Stimulated activated CD4-positive, alpha-beta T cell treated with anti-CD3 and anti-CD28 coated beads, Interleukin-2, amount 100 ng/mL, for 24 hours (primary cell): ENCODE data around the gene LRRC61.
A peak's percentile ranks its signal among the peaks of the same experiment; 100 is the strongest.
"Not testable (repeated sequence)": the region's sequence is repeated elsewhere in the genome, so short reads cannot be mapped to it uniquely, and the experiment has no call there.

Experiments
- DNase-seq, 2 donors: peaks; one replicate each; pipeline ENCODE4 v3.0.0-alpha.2; 2020

Gene LRRC61, protein sequence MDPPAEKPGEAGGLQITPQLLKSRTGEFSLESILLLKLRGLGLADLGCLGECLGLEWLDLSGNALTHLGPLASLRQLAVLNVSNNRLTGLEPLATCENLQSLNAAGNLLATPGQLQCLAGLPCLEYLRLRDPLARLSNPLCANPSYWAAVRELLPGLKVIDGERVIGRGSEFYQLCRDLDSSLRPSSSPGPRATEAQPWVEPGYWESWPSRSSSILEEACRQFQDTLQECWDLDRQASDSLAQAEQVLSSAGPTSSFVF

DNA sequence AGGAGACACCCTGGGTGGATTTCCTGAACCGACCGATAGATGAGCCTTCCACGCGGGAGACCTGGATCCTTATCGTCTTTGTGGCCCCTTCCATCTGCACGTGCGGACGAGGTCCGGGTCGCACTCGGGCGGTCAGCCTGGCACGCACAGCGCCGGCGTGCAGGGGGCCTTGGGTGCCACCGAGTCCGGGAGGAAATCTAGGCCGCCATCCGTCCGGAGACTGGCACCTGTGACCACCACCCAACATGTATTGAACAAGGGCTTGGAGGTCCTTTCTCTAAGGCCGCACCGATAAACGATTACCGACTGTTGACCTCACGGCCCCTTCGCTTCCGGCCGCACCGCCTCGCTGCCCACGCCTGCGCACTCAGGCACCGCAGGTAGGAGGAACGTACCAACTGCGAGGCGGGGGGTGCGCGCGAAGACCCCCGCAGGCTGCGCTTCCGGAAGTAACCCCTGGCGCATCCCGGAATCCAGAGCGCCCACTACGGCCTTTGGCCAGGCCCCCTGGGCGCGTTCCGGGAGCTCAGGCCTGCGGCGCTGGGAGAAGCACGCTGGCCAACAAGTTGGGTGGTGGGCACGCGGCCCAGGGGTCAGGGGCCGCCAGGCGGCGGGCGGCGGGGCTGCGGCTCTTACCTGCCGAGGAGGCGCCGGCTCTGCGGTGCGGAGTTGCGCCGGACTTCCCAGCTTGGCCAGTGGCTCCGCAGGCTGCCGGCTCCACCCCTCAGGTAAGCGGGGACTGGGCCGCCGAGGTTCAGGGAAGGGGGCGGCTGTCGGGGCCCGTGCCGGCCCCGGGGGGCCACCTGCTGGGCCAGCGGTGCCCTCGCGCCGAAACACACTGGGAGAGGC is at the start of gene LRRC61, which contains the start of gene ACTR3C:
TSS of gene LRRC61 (plus strand) at position 523 of the 849 bp plus-strand sequence. CDS start 13,507 bp downstream, outside the sequence.
TSS of gene ACTR3C (minus strand) at position 713 of the 849 bp plus-strand sequence. CDS start 28,249 bp downstream, outside the sequence.
- peak; percentile 68 to 75 for DNase-seq

GRCh38 chr7:150276132-150276695 is 46.9 kb upstream of the LRRC61 start:
- DNase-seq: peak; percentile 14 to 32

DNA sequence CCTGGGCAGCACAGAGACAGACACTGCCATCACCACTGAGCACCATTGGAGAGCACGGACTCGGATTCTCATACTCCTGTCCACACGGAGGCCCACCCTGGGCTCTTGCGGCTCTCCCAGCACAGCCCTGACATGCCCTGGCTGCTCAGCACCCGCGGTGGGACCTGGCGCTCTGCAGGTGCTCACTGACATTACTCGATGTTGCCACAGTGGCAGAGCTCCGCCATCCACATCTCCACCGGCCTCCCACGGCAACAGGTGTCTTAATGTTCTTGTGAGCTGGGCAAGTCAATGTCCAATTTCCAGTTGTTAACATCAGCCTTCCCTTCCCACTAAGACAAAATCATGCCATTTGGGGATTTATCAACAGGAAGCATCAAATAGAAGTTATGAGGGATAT is 44.8 kb upstream of the LRRC61 start:
- DNase-seq: not testable (repeated sequence)

DNA sequence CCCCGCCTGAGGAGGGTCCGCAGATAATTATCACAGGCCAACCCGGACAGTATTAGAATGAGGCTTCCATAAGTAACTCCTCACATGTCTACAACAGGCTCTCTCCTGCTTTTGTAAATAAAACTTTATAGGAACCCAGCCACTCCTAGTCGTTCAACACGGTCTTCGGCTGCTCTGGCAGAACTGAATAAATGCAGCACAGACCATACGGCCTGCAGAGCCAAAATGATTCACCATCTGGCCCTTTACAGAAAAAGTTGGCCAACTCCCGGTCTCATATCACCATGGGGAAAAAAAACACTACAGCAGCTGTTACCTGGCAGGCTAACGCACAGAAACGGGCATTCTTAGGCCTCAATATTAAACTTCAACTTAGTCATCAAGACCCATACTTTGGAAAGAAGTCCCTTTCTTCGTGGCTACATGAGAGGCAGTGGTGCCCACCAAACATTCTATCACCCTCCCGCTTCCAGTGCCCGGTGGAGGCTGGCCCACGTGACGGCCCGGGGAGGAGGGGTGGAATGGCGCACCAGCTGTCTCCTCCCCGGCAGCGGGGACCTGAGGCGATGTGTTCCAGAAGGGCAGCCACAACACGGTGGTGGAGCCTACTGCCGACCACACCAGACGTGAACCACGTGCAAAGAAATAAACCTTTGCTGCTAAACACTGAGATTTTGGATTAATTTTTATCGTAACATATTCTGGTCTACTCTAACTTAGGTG is 41.3 kb upstream of the LRRC61 start:
- DNase-seq: not testable (repeated sequence)

- DNase-seq: not testable (repeated sequence)
Measured at GRCh38 chr7:150283111-150283510, 40.0 kb upstream of the LRRC61 start.

- DNase-seq: not testable (repeated sequence)
Measured at GRCh38 chr7:150283608-150284007, 39.5 kb upstream of the LRRC61 start.

GRCh38 chr7:150285849-150286754 is 37.1 kb upstream of the LRRC61 start:
- peak in 1 of 2 donors; percentile 17 for DNase-seq

GRCh38 chr7:150287815-150288214 is 35.3 kb upstream of the LRRC61 start:
- not testable (repeated sequence) for DNase-seq

DNA sequence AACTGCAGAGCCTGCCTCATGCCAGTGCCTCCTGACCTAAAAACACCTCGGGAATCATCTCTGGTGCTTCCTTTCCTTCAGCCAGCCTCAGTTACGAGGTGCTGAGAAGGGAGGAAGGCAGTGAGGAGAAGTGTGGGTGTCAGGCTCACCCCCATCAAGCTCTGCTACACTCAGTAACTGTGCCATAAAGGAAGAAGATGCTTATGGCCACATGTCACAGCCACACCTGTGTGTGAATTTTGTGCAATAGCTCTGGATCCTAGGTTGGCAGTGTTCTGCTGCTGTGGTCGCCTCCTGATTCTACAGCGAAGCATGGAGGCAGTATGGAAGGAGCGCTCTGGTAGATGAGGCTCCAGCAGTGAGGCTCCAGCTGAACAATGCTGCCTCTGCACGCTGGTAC is 34.3 kb upstream of the LRRC61 start:
- not testable (repeated sequence) for DNase-seq

DNA sequence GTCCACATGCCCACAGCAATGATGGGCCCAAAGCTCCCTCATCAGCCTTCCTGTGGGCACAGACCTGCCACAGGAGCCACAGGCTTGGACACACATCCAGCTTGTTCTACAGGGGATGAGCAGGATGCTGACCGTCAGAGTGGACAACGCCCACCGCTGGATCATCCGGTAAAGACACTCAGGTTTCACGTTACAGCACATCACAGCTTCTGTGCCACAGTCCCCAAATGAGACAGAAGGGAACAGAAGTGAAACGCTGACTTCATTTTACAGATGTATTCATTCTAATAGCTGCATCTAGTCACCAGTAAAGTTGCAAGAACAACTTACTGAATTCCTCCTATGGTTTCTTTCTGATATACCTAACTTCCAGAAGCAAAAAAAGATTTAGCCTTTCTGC is 32.8 kb upstream of the LRRC61 start:
- not testable (repeated sequence) for DNase-seq

DNA sequence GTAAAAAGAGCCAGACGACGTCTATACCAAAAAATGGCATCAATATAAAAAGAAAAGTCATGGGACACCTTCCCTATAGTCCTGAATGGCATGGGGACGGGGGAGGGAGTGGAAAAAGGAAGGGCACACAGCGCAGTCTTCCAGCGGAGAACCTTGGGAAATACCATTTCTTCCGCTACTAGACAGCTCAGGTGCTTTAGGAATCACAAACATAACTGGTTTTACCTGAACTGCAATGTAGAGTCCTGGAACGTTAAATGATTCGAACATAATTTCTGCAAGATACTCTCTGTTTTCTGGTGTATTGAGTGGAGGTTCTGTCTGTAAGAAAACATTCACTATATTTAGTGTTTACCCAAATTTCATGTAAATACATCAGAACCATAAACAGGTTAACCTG is 28.1 kb upstream of the LRRC61 start:
- not testable (repeated sequence) for DNase-seq

- not testable (repeated sequence) for DNase-seq
Measured at GRCh38 chr7:150295614-150296013, 27.5 kb upstream of the LRRC61 start.

- not testable (repeated sequence) for DNase-seq
Measured at GRCh38 chr7:150296802-150297201, 26.4 kb upstream of the LRRC61 start.

DNA sequence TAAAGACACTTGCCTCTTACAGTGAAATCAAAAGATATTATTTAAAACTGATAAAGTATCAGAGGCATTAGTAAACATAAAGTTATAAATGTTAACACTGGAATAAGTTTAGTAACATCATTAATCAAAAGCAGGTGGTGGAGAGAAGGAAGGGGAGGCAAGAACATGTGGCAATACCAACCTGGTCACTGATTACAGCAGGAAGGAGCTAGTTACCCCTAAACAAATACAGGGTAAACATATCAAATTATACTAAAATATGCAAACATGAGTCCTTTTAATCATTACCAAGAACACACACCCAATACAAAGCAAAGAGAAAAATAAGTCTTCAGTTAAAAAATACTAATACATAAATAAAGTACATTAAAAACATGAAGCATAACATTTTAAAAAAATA is 25.2 kb upstream of the LRRC61 start:
- not testable (repeated sequence) for DNase-seq

GRCh38 chr7:150302908-150303310 is 20.2 kb upstream of the LRRC61 start:
- DNase-seq: not testable (repeated sequence)

GRCh38 chr7:150304499-150305258 is 18.5 kb upstream of the LRRC61 start:
- not testable (repeated sequence) for DNase-seq

DNA sequence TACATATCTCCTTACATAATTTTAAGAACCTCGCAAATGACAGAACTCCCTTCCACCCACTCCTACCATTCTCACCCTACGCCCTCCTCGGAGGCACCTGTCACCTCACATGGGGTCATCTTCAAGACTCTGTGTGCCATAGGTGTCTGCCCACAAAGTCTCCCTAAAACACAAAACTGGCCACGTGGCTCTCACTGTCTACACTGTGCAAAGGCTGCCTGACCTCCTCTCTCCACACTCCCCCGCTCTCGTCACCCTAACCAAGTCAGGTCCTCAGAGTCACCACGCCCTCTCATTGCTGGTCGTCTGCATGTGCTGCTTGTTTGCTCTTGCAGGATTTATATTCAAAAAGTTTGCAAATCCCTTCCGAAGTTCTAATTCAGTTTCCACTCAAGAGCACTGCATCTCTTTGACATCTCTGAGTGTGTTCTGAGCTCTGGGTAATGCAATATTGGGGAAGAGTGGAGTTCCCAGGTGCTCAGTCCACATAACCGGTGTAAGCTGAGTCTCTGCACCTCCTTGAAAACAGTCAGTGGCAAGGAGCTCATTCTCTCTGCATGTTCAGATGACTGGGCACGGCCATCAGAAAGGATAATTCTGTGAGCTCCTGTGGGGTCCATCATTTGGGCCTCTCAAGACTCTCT is 17.8 kb upstream of the LRRC61 start:
- DNase-seq: not testable (repeated sequence)

- DNase-seq: not testable (repeated sequence)
Measured at GRCh38 chr7:150305903-150306284, 17.3 kb upstream of the LRRC61 start.

- not testable (repeated sequence) for DNase-seq
Measured at GRCh38 chr7:150306377-150306776, 16.8 kb upstream of the LRRC61 start.

GRCh38 chr7:150307129-150307528 is 16.0 kb upstream of the LRRC61 start:
- no peak for DNase-seq
